MM.1S (cell line): ENCODE results near the gene ITPR1.

Source experiments
- EZH2 ChIP-seq: fragments of 300-600 bp; sonication (generic); optimal IDR thresholded peaks from 2 replicates; pipeline ENCODE3; 2017; ENCODE audit warnings: low read depth, mild to moderate bottlenecking, antibody characterized with exemption, low read length, mixed read lengths
- EZH2phosphoT487 ChIP-seq: fragments of 300-600 bp; sonication (generic); IDR thresholded peaks from 2 replicates; pipeline ENCODE4 v1.6.1; 2018; ENCODE audit warnings: antibody characterized with exemption, low read length
- TF ChIP-seq, protein P1 (sequence below): fragments of 300-600 bp; sonication (generic); IDR thresholded peaks from 2 replicates; pipeline ENCODE4 v1.5.1; 2016; ENCODE audit warnings: antibody characterized with exemption, low read length, mixed read lengths

GRCh38 chr3:4774531-4774930, 281.4 kb downstream of the ITPR1 start:
- TF ChIP-seq, protein P1, sequence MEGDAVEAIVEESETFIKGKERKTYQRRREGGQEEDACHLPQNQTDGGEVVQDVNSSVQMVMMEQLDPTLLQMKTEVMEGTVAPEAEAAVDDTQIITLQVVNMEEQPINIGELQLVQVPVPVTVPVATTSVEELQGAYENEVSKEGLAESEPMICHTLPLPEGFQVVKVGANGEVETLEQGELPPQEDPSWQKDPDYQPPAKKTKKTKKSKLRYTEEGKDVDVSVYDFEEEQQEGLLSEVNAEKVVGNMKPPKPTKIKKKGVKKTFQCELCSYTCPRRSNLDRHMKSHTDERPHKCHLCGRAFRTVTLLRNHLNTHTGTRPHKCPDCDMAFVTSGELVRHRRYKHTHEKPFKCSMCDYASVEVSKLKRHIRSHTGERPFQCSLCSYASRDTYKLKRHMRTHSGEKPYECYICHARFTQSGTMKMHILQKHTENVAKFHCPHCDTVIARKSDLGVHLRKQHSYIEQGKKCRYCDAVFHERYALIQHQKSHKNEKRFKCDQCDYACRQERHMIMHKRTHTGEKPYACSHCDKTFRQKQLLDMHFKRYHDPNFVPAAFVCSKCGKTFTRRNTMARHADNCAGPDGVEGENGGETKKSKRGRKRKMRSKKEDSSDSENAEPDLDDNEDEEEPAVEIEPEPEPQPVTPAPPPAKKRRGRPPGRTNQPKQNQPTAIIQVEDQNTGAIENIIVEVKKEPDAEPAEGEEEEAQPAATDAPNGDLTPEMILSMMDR: no peak
- TF ChIP-seq EZH2 (no peak), EZH2phosphoT487 (no peak)
